ENCODE data around the gene SLC25A26. TPM values are rescaled to one million over a fixed set of nuclear protein-coding genes. Genes with fewer than 3 reads are reported as not detected.
A peak's percentile ranks its signal among the peaks of the same experiment; 100 is the strongest.

The SLC25A26 gene
- total RNA-seq, 1 donor from 2014 or later = 18.9 TPM

GRCh38 chr3:66335671-66336070, 114.9 kb downstream of the SLC25A26 start:
- H3K36me3 Mint-ChIP-seq (ENCODE audit: low read depth, unreplicated experiment) = no peaks in the 10 kb centered on the region
- H3K4me3 Mint-ChIP-seq (ENCODE audit: unreplicated experiment) = no peak overlapping the region
- DNase-seq (ENCODE audit: low spot score) = no peak
- no peaks in the 10 kb centered on the region for H3K9me3 Mint-ChIP-seq (ENCODE audit: unreplicated experiment)
- H3K4me1 Mint-ChIP-seq (ENCODE audit: unreplicated experiment) = peaks cover 12% of the 10 kb centered on the region
- H3K27me3 Mint-ChIP-seq (ENCODE audit: unreplicated experiment) = peaks cover 2% of the 10 kb centered on the region
- TF ChIP-seq, protein P1, sequence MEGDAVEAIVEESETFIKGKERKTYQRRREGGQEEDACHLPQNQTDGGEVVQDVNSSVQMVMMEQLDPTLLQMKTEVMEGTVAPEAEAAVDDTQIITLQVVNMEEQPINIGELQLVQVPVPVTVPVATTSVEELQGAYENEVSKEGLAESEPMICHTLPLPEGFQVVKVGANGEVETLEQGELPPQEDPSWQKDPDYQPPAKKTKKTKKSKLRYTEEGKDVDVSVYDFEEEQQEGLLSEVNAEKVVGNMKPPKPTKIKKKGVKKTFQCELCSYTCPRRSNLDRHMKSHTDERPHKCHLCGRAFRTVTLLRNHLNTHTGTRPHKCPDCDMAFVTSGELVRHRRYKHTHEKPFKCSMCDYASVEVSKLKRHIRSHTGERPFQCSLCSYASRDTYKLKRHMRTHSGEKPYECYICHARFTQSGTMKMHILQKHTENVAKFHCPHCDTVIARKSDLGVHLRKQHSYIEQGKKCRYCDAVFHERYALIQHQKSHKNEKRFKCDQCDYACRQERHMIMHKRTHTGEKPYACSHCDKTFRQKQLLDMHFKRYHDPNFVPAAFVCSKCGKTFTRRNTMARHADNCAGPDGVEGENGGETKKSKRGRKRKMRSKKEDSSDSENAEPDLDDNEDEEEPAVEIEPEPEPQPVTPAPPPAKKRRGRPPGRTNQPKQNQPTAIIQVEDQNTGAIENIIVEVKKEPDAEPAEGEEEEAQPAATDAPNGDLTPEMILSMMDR (IDR thresholded peaks at IDR 0.05; ENCODE audit: unreplicated experiment) = no peak
- H3K27ac Mint-ChIP-seq (ENCODE audit: unreplicated experiment) = no peak overlapping the region

DNA sequence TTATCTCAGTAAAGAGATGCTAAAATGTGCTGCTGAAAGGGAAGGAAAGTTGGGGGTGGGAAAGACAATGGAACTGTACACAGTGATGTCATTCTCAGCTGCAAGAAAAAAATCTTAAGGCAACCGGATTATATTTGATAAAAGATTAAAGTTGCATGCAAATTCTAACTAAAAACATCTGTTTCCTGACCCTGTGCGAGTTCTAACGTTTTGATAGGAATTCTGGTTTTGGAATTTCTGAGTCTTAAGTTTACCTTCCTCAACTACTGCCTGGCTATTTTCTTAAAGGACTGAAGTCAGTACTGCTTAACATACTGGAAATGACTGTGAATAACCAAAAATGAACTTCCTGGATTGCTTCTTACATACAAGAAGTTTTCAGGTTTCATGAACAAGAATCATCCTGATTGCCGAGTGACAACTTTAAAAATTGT, 115.5 kb downstream of the SLC25A26 start:
- TF ChIP-seq, protein P1 (IDR thresholded peaks at IDR 0.05; ENCODE audit: unreplicated experiment) = no peak
- peaks cover 12% of the 10 kb centered on the region for H3K4me1 Mint-ChIP-seq (ENCODE audit: unreplicated experiment)
- peak overlapping the region; percentile 92 for H3K27ac Mint-ChIP-seq (ENCODE audit: unreplicated experiment)
- no peak for DNase-seq (ENCODE audit: low spot score)
- no peaks in the 10 kb centered on the region for H3K9me3 Mint-ChIP-seq (ENCODE audit: unreplicated experiment)
- H3K27me3 Mint-ChIP-seq (ENCODE audit: unreplicated experiment) = peaks cover 2% of the 10 kb centered on the region
- H3K36me3 Mint-ChIP-seq (ENCODE audit: low read depth, unreplicated experiment) = no peaks in the 10 kb centered on the region
- no peak overlapping the region for H3K4me3 Mint-ChIP-seq (ENCODE audit: unreplicated experiment)

- Mint-ChIP-seq H3K36me3 (ENCODE audit: low read depth, unreplicated experiment) (no peaks in the 10 kb centered on the region), H3K4me1 (ENCODE audit: unreplicated experiment) (peaks cover 12% of the 10 kb centered on the region), H3K27me3 (ENCODE audit: unreplicated experiment) (peaks cover 2% of the 10 kb centered on the region), H3K9me3 (ENCODE audit: unreplicated experiment) (no peaks in the 10 kb centered on the region), H3K27ac (ENCODE audit: unreplicated experiment) (no peak overlapping the region), H3K4me3 (ENCODE audit: unreplicated experiment) (no peak overlapping the region)
- TF ChIP-seq, protein P1 (IDR thresholded peaks at IDR 0.05; ENCODE audit: unreplicated experiment) = no peak
- no peak for DNase-seq (ENCODE audit: low spot score)
These were observed 118.1 kb downstream of the SLC25A26 start for GRCh38 chr3:66338927-66339326.

GRCh38 chr3:66342717-66343356, 122.0 kb downstream of the SLC25A26 start:
- TF ChIP-seq, protein P1 (IDR thresholded peaks at IDR 0.05; ENCODE audit: unreplicated experiment) = no peak
- H3K27me3 Mint-ChIP-seq (ENCODE audit: unreplicated experiment) = no peaks in the 10 kb centered on the region
- DNase-seq (ENCODE audit: low spot score) = no peak
- H3K4me3 Mint-ChIP-seq (ENCODE audit: unreplicated experiment) = no peak overlapping the region
- H3K36me3 Mint-ChIP-seq (ENCODE audit: low read depth, unreplicated experiment) = peaks cover 7% of the 10 kb centered on the region
- H3K4me1 Mint-ChIP-seq (ENCODE audit: unreplicated experiment) = peaks cover 11% of the 10 kb centered on the region
- no peak overlapping the region for H3K27ac Mint-ChIP-seq (ENCODE audit: unreplicated experiment)
- no peaks in the 10 kb centered on the region for H3K9me3 Mint-ChIP-seq (ENCODE audit: unreplicated experiment)

- peaks cover 9% of the 10 kb centered on the region for H3K4me1 Mint-ChIP-seq (ENCODE audit: unreplicated experiment)
- no peak overlapping the region for H3K4me3 Mint-ChIP-seq (ENCODE audit: unreplicated experiment)
- H3K27ac Mint-ChIP-seq (ENCODE audit: unreplicated experiment) = no peak overlapping the region
- no peaks in the 10 kb centered on the region for H3K27me3 Mint-ChIP-seq (ENCODE audit: unreplicated experiment)
- H3K9me3 Mint-ChIP-seq (ENCODE audit: unreplicated experiment) = no peaks in the 10 kb centered on the region
- TF ChIP-seq, protein P1 (IDR thresholded peaks at IDR 0.05; ENCODE audit: unreplicated experiment) = no peak
- no peak for DNase-seq (ENCODE audit: low spot score)
- H3K36me3 Mint-ChIP-seq (ENCODE audit: low read depth, unreplicated experiment) = peaks cover 7% of the 10 kb centered on the region
These were observed 123.6 kb downstream of the SLC25A26 start for GRCh38 chr3:66344391-66344811.

All from endothelial cell (in vitro differentiated cells).